D721Med (cell line): ENCODE data around the gene G6PC3.
"Not testable (repeated sequence)": the region's sequence is repeated elsewhere in the genome, so short reads cannot be mapped to it uniquely, and the experiment has no call there.

Experiments used
- DNase-seq: peaks from one replicate; pipeline ENCODE4 v3.0.0; 2011; ENCODE audit warnings: low spot score; ENCODE audit not compliant: insufficient read length
- FAIRE-seq: peaks from 2 replicates; lab custom pipeline; 2011; peaks lifted over from hg19 to GRCh38; lab: Jason Lieb, UNC
- TF ChIP-seq, protein P1 (sequence below): IDR thresholded peaks from 2 replicates; pipeline ENCODE4 v1.5.1; 2012; ENCODE audit warnings: mild to moderate bottlenecking, control low read depth; ENCODE audit not compliant: insufficient read depth; ENCODE audit errors: missing control alignments

The G6PC3 gene

DNA sequence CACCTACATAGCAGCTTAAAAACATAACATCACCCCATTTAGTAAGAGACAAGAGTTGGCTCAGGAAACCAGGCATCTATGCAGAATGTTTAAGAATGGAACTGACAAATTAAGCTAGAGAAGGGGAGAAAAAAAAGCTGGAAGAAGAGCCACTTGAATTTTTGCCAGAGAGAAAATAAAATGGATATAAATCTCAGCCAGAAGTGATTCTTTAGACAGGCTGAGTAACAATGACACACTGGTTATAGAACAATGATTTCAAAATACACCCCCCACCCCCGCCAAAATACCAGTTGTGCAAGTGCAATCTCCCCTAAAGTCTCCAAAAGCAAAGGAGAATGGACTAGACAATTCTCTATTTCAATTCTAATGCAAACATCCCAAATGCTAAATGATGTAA lies 26.5 kb upstream of the G6PC3 start:
- TF ChIP-seq, protein P1, sequence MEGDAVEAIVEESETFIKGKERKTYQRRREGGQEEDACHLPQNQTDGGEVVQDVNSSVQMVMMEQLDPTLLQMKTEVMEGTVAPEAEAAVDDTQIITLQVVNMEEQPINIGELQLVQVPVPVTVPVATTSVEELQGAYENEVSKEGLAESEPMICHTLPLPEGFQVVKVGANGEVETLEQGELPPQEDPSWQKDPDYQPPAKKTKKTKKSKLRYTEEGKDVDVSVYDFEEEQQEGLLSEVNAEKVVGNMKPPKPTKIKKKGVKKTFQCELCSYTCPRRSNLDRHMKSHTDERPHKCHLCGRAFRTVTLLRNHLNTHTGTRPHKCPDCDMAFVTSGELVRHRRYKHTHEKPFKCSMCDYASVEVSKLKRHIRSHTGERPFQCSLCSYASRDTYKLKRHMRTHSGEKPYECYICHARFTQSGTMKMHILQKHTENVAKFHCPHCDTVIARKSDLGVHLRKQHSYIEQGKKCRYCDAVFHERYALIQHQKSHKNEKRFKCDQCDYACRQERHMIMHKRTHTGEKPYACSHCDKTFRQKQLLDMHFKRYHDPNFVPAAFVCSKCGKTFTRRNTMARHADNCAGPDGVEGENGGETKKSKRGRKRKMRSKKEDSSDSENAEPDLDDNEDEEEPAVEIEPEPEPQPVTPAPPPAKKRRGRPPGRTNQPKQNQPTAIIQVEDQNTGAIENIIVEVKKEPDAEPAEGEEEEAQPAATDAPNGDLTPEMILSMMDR = no peak
- FAIRE-seq (no peak), DNase-seq (no peak)

DNA sequence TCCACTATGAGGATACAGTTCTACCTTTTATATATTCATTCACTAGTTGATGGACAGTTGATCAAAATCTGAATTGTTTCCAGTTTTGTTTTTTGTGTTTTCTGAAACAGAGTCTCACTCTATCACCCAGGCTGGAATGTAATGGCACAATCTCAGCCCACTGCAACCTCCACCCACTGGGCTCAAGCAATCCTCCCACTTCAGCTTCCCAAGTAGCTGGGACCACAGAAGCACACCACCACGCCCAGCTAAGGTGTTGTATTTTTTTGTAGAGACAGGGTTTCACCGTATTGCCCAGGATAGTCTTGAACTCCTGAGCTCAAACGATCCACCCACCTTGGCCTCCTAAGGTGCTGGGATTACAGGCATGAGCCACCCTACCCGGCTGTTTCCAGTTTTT lies 25.0 kb upstream of the G6PC3 start:
- no peak for FAIRE-seq
- TF ChIP-seq, protein P1 = no peak
- no peak for DNase-seq

DNA sequence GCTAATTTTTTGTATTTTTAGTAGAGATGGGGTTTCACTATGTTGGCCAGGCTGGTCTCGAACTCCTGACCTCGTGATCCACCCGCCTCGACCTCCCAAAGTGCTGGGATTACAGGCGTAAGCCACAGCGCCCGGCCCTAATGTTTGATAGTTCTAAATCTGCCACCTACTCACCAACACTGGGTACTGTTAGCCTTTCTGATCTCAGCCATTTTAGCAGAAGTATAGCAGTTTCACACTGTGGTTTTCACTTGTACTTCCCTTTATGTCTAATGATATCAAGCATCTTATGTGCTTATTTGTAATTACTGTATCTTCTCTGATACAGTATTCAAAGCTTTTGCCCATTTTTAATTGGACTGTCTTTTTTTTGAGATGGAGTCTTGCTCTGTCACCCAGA lies 23.6 kb upstream of the G6PC3 start:
- not testable (repeated sequence) for FAIRE-seq

DNA sequence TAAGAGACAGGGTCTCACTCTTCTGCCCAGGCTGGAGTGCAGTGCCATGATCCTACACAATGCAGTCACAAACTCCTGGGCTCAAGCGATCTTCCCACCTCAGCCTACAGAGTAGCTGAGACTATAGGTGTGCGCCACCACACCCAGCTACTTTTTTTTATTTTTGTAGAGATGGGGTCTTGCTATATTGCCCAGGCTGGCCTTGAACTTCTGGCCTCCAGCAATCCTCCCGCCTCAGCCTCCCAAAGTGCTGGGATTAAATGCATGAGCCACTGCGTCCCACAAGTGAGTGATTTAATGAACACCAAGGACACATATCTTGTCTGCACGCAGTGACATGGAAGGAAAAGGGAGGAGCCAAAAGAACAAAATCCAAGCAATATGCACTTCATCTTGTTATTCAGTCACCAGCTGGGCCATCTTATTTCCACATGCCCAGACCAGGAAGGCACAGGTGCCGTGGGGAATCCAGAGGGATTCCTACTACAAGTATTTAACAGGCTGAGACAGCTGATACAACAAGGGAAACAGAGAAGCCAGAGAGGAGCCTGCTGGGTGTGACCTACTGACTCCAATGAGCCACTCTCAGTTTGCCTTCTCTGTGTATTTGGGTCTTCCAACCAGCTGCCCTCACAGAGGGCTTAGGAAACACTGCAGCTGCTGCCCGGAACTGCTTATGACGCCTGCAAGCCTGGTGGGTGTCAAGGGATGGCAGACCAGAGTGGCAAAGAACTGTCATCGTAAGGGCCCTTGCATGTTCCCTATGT lies 21.1 kb upstream of the G6PC3 start:
- DNase-seq (no peak), FAIRE-seq (no peak)
- TF ChIP-seq, protein P1 = no peak

More for the DNA sequence above, 23.6 kb upstream of the G6PC3 start:
- DNase-seq = not testable (repeated sequence)

DNA sequence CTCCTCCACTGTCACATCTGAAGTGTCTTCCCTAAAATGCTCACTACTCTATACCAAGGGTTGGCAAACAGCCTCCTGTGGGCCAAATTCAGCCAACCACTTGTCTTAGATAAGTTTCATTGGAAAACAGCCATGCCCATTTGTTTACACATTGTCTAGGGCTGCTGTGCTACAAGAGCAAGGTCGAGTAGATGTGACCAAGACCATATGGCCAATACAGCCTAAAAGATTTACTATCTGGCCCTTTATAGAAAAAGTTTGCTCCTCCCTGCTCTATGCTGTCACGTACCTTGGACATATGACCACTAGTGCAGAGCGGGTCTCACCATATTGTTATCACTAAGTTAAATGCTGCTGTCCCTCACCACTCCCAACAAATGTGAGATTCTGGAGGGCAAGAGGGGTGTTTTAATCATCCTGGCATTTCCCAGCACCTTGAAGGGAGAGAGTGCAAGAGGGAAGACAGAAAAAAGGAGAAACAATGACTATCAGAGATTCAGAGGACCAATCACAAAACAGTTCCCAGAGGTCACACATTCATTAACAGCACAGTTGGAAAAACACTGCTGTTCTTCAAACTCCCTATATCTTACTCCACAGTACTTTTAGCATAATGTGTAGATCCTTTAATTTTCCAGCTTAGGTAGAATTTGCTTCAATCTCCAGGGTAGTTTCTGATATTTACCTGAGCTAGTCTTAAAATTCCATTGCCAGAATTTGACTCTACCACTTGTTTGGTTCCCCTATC lies 17.2 kb upstream of the G6PC3 start:
- TF ChIP-seq, protein P1 = no peak
- FAIRE-seq (no peak), DNase-seq (no peak)

DNA sequence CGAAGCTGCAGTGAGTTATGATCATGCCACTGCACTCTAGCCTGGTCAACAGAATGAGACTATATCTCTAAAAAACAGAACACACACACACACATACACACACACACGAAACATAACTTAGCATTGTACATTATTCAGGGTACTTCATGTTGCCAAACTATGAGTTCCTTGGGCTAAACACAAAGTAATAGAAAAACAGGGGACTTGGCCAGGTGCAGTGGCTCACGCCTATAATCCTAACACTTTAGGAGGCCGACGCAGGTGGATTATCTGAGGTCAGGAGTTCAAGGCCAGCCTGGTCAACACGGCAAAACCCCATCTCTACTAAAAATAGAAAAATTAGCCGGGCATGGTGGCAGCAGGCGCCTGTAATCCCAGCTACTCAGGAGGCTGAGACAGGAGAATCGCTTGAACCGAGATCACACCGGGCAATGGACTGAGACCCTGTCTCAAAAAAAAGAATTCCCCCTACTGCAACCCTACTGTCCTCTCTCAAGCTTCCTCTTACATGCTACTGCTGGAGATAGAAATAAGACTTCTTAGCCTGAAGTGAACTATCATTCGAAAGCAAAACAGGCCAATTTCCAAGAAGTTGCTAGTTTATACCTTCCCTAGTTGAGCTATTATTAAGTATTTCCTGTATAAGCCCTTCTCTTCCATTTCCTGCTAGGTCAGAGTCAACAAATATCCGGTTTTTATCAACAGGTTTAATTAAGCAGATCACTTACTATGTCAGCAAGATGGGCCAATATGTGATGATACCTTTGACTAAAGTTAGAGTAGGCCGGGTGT lies 11.2 kb upstream of the G6PC3 start:
- TF ChIP-seq, protein P1 = no peak
- FAIRE-seq = no peak

DNA sequence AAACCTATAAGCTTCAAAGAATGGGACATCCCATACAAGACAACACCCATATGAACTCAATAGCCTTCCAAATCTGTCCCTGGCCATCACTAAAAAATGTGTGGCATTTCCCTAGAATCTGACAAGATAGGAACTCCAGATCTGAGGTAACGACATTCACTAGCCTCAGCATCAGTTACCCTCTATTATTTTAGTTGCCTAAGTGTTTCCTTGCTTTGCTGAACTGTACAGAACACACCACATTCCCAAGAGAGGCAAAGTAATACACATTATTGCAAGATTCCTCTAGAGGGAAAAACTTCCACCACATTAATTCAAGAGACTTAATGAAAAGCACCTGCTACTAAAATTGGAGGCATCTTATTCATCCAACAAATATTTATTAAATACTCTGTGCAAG lies 9.1 kb upstream of the G6PC3 start:
- DNase-seq = no peak
- FAIRE-seq = no peak
- TF ChIP-seq, protein P1 = no peak

More for the DNA sequence above, 11.2 kb upstream of the G6PC3 start:
- DNase-seq = no peak
